Measurements from ENCODE around the gene ZHX3.
A peak's percentile ranks its signal among the peaks of the same experiment; 100 is the strongest.

ZHX3 gene, protein sequence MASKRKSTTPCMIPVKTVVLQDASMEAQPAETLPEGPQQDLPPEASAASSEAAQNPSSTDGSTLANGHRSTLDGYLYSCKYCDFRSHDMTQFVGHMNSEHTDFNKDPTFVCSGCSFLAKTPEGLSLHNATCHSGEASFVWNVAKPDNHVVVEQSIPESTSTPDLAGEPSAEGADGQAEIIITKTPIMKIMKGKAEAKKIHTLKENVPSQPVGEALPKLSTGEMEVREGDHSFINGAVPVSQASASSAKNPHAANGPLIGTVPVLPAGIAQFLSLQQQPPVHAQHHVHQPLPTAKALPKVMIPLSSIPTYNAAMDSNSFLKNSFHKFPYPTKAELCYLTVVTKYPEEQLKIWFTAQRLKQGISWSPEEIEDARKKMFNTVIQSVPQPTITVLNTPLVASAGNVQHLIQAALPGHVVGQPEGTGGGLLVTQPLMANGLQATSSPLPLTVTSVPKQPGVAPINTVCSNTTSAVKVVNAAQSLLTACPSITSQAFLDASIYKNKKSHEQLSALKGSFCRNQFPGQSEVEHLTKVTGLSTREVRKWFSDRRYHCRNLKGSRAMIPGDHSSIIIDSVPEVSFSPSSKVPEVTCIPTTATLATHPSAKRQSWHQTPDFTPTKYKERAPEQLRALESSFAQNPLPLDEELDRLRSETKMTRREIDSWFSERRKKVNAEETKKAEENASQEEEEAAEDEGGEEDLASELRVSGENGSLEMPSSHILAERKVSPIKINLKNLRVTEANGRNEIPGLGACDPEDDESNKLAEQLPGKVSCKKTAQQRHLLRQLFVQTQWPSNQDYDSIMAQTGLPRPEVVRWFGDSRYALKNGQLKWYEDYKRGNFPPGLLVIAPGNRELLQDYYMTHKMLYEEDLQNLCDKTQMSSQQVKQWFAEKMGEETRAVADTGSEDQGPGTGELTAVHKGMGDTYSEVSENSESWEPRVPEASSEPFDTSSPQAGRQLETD

DNA sequence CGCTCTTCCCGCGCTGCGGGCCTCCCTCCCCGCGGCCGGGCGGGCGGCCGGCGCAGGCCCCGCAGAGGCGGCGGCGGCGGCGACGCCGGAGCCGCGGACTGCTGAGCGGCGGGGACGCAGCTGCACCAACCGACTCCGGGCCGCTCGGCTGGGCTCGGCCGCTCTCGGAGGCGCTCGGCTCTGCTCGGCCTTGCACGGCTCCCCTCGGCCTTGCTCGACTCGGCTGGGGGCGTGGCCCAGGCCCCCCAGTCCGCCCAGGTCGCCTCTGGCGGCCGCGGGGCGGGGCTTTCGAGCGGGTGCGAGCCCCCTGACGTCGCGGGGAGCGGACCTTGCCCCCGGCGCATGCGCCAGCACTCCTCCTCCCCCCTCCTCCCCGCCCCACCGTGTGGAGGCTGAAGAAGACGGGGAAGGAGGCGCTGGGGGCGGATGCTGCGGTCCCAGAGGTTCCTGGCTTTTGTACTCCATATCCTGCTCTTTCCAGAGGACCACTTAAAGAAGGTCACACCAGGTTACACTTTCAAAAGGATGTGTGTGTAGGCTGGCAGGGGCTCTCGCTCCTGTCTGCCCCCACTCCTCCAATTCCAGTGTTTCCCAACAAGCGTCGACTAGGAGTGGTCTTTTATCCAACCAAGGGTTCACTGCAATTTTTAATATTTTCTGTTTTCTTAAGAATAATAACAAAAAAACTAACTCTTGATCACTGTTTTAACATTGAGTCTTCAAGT, at the start of gene ZHX3:
ZHX3 (minus strand) TSS at position 186 of the 725 bp plus-strand sequence. CDS start 112,815 bp downstream, outside the sequence.
- peak; percentile 98 for DNase-seq

DNA sequence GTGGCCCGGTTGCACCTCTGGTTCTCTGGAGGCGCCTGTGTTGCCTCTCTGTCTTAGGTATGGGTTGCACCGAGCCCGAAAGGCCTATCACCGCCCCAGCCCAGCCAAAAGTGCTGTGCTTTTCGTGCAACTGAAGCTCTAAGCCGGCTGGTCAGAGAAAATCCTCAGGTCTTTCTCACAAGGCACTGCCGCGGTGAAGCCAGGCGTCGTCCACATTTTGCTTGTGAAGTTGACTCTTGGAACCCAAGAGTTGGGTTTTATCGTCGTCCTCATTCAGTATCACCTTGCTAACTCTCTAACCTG, 49.8 kb upstream of the ZHX3 start:
- DNase-seq, result no peak

DNA sequence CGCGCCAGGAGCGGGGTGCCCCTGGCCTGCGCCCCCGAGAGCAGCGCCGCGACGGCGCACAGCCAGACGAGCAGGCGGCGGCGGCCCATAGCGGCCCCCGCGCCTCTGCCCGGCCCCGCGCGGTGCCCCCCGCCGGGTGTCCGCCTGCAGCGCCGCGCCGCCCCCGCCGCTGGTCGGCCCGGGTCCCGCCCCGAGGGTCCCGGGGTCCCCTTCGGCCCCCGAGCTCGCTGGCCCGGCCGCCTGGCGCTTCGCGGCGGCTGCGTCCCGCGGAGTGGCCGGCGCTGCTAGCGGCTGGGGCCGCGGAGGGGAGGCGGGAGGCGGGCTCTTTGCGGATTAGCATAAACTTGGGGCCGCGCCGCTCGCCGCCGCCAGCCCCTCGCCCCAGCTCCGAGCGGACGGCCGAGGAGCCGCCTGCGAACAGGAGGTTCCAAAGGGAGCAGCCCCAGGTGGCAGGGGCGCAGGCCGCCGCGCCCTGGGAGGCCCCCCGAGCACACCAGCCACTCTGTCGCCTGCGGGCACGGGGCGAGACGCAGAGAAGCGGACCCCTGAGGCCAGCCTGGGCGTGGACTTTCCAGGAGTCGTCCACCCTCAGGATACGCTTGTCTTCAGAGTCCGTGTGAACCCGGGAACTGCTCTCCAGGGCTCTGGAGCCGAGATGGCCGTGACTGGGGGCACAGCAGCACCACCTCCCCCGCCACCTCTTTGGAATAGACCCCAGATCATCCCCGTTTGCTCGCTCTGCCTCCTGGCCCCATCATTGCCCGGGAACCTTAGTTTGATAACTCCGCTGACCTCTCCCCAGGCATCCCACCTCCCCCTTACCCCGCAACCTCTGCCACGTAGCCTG, 49.2 kb upstream of the ZHX3 start, which contains the start of gene EMILIN3:
EMILIN3 (minus strand) TSS at position 273 of the 847 bp plus-strand sequence; CDS start at position 89, 184 bp downstream.
- no peak for DNase-seq

DNA sequence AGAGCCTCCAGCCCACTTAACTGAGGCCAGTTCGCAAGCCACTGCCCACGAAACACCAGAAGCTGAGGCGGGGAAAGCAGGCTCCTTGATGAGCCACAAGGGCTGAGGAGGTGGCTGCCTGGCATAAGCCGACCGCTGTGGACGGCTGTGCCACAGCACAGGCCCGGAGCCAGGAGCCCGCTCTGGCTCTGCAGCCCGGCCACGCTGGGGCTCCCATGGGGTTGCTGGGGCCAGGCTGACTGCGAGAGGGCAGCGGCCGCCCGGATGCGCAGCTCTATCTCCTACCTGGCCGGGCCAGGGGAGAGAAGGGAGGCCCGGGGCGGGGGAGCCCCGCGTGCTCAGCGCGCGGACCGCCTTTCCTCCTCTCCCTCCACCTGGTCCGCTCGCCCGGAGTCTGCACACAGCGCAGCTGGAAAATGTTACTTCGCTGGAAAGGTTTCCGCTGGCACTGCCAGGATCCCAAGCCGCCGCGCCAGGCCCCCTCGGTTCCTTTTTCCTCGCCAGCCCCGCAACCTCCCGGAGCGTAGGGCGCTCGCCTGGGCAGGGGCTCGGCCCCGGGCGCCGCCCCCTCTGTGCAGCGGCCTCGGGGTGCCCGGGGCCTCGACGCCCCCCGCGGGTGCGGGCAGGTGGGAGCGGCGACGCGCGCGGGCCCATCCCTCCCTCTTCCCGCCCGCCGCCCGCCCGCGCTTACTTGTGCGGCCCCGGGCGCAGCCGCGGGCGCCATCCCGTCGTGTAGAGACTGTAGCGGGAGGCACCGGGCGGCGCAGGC, 48.4 kb upstream of the ZHX3 start:
- DNase-seq, result no peak

DNA sequence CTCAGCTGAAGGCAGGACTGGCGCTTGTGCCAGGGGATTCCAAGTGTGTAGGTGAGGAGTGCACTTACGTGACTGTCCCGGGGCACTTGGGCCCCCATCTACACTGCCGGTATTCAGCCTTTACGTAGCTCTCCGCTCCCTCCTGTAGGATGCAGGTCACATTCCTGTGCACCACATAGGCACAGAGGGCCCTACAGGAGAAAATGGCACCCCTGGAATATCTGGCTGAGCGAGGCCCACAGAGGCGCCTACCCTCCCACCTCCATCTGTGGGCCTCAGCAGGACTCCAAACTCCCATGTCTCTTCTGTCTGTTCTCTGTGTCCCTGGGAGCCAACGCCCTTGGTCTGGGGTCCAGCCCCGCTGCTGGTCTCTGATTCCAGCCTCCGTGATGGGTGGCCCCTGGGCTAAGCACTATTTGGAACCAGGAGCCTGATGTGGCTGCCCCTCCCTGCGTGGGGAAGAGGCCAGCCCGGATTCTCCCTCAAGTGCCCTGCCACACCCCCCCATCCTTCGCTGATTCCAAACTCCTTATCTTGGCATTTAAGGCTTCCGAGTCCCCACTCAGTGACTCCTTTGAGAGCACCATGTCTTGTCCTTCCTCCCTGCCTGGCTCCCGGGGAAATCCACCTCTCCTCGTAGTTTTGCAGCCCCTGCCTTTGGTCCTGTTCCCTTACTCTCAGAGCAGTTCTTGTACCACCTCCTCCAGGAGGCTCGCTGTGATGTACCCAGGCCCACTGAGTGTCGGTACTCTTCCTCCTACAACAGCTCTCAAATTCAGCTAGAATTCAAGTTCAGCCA, 47.6 kb upstream of the ZHX3 start:
- no peak for DNase-seq

DNA sequence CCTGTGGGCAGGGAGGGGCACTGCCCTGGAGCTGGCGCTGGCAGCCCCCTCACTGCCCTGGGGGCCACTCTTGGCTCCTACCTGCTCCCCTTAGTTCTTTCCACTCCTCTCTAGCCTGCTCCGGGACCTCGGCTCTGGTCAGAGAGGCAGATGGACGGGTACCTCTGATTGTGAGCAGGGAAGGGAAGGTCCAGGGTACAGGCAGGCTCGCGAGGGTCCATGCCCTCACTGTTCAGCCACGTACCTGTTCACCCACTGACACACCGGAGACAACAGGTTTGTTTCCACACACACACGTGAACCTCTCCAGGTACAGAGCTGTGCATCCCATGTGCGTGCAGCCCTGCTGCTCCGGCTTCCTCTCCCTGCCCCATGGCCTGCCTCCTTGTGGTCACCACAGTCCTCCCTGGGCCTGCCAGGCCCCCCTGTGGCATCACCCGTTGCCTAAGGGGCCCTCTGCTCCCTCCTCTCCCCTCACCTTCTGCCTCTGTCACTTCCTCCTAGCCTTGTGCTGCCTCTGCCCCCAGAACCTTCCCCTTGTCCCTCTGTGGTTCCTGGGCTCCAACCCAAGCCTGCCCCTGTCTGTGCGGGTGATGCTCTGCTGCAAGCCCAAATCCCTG, 46.8 kb upstream of the ZHX3 start:
- DNase-seq, result no peak

DNA sequence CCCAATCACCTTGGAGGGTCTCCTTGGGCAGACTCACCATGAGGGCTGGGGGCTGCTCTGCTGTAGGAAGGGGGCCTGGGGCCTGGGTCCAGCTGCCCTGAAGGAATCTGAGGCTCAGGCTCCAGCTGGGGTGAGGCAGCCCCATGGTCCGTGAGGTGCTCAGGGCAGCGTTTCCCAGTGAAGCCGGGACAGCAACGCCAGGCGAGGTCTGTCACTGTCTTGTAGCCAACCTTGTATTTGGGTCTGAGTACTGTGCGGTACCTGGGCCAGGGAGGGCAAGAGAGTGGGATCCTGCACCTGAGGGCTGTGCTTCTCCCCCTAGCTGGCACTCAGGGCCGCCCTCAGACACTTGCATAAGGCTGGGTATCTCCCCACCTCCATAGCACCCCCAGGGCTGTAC, 46.1 kb upstream of the ZHX3 start:
- no peak for DNase-seq

DNA sequence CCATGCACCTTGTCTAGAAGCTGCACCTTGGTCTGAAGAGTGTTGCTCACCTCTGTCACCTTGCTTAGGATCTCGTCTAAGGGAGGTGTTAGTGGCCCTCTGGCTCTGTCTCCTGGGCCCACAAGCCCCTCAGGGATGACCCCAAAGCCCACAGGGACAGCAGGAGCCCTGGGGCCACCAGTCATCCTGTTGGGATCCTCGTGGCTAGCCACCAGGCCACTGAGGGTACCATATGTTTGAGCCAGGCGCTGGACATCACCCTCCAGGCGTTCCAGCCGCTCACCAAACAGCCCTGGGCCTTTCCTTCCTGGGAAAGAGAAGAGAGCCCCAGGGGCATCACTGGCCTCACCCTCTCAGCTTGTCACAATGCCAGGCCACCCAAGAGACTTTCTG, 45.2 kb upstream of the ZHX3 start:
- no peak for DNase-seq

DNA sequence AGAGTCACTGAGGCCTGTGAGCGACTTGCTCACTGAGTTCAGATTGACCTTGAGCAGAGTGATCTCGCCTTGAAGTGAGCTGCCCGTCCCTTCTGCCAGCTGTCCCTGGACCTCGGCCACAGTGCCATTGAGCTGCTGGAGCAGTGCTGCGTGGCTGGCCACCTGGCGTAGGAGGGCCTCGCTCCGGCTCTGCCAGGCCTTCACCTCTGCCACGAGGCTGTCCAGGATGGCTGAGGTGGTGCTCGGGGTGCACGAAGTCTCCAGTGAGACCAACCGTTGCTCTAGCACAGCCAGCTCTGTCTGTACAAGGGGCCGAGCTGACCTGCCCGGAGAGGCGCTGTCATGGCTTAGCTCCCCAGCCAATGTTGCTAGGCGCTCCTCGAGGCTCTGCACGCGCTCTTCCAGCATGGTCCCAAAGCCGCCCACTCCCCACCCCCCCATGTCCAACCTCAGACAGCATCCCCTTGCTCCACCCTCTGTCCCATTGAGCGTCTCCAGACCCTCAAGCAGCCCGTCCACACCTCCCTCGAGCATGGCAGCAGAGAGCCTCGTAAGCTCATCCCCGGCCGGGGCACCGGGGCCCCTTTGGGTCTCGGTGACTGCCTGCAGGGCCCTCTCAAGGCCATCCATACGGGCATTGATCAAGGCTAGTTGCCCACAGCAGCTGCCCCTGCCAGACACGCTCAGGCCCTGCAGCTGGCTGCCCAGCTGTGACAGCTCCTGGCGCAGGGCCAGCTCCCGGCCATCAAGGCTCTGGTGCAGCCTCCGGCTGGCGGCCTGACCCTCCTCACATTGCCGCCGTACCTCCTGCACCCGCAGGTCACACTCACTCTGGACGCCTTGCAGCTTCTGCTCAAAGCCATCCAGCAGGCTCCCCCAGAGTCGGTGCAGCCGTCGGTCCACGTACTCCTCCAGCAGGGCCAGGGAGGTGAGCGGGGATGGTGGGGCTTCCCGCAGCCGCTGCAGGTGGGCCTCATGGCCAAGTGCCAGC, 44.5 kb upstream of the ZHX3 start:
- no peak for DNase-seq

DNA sequence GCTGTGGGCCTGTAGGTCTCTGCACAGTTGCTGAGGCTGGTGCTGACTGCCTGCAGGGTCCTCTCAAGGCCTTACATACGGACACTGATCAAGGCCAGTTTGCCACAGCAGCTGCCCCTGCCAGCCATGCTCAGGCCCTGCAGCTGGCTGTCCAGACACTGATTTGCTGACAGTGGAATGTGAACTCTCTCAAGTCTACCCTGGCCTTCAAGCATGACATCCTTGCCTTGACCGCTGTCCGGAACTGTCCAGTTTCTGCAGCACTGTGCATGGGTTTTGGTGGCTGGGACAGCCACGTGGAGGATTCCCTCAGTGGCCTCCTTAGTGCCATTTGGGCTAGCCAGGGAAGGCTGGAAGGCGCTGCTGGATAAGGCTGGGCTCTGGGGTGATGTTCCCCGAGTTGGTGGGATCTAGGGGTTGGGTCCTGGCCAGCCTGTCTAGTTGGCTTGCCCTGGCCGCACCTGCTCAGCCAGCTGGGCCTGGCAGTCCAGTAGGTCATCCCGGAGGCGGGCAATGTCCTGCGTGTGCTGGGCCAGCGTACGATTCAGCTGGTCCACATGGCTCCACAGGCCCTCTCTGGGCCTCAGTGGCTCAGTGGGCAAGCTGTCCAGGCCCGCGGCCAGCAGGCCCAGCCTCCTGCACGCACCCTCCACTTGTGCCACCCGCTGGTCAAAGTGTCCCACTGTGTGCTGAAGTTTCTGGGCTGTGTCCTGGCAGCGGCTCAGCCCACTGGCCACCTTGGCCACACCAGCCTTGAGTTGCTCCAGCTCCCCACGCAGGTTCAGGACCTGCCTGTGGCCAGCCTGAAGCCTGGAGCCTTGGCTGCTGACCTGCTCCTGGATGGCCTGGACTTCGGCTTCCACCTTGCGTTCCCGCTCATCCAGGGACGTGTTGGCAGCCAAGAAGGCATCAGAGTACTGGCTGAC, 43.6 kb upstream of the ZHX3 start:
- no peak for DNase-seq

DNA sequence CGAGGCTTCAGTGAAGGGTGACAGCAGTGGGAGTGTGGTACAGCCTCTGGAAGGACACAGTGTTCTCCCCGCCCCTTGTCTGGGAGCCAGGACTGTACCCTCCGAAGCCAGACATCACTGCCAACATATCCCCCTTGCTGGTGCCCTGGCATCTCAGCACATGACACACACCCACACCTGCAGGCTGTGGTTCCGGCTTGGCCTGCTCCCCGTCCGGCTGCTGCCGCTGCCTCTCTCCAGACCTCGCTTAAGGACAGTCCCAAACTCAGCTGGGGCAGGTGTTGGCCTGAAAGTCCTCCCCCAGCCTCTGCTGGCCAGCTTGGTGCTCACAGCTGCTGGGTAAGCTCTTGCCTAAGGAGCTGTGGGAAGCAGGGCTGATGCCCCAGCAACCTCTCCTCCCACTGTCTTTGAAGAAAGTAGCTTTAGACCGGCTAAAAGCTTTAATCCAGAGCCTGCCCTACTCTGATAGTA, 42.0 kb upstream of the ZHX3 start:
- no peak for DNase-seq

DNA sequence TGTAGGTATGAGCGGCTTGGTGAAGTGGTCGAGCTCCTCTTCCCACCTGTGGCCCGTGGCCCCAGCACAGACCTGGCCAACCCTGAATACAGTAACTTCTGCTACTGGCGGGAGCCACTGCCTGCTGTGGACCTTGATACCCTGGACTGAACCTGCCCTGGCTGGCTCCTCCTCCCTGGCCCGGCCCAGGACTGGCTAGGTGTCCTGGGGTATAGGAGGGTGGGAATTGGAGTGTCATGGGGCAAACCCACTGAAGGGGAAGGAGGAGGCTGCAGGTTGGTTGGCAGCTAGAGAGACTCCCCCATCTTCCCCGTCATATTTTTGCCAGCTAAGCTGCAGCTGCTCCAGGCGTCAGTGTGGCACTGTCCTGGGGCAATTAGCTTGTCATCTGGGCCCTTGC, 41.2 kb upstream of the ZHX3 start:
- DNase-seq, result no peak

DNA sequence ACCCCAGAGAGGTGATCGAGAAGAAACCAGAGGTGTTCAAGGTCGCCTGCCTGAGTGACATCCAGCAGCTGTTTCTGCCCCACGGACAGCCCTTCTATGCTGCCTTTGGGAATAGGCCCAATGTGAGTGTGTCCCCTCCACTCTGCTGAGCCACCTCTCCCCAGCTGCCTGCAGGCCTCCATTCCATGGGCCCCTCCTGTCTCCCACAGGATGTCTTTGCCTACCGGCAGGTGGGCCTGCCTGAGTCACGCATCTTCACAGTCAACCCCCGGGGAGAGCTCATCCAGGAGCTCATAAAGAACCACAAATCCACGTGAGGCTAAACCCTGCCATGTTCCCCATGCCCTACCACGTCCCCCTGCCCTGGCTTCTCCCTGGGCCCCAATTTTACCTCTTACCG, 40.7 kb upstream of the ZHX3 start:
- no peak for DNase-seq

DNA sequence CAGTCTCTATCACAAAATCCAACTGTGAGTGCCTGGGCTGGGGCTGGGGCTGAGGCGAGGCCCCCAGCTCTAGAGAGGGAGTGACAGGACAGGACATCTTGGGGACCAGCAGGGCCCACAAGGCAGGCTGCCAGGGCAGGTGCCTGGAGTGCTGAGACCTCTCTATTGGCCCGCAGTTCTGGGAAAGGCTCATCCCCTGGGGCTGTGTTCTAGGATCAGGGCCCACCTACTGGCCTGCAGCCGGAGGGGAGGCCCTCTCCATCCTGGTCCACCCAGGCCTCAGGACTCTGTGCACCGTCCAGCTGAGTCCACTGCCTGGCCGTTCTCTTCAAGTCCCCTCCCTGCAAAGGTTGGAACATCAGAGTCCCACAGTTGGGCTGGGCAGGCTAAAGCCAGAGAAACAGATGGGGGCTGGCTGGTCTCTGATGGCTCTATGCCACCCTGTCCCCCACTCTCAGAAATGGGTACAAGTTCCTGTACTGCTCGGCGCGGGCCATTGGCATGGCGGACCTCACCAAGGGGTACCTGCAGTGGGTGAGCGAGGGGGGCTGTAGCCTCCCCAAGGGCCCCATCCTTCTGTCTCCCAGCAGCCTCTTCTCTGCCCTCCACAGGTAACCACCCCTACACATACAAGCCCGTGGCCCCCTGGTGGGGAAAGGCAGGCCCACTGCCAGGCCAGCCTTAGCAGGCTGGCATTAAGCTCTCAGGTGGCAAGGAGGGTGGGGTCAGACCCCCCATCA, 40.1 kb upstream of the ZHX3 start:
- DNase-seq, result no peak

DNA sequence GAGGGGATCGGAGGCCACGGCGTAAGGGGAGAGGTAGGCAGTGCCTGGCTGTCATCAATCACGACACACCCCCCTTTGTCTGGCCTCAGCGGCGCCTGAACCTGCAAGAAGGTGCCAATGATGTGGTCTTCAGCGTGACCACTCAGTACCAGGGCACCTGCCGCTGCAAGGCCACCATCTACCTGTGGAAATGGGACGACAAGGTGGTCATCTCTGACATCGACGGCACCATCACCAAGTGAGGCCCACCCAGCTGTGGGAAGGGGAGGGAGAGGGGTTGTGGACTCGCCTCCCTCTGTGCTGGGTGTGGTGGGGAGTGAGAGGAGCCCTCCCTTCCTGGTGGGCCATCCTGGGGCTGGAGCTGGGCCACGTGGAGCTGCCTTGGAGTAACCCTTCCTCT, 39.4 kb upstream of the ZHX3 start:
- DNase-seq, result no peak

DNA sequence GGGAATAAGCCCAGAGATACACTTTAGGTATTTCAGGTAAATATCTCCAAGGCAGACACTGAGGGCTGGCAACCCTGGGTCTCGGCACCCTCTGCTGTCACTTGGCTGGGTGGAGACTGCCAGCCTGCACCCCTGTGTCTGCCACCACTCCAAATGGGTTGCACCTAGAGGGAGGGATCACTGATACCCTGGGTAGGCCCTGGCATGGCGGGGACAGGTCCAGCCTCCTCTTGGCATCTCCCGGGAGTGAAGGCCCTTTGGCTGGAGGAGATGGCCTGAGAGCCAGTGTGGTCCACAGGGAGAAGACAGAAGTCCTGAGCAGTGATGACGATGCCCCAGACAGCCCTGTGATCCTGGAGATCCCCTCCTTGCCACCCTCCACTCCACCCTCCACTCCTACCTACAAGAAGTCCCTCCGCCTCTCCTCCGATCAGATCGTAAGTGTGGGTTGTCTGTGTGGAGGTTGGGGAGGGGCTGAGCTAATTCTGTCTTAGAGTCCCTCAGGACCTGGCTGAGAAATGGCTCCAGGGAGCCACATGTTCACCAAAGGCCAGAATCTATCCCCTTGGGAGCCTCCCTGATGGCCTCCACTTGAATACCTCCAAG, 38.2 kb upstream of the ZHX3 start:
- DNase-seq, result no peak

Measured in CD4-positive, alpha-beta T cell treated with Interleukin-15 for 1 hour (primary cell).